ENCODE measurements around the gene KSR1.
"Not testable (repeated sequence)": the region's sequence is repeated elsewhere in the genome, so short reads cannot be mapped to it uniquely, and the experiment has no call there.

- not testable (repeated sequence) for TF ChIP-seq EP300 (IDR thresholded peaks at IDR 0.05; ENCODE audit: borderline replicate concordance in 1 of 2, low read depth in 1 of 2, low read length in 1 of 2); REST (IDR thresholded peaks at IDR 0.05; ENCODE audit: low read depth, low read length); CTCF (IDR thresholded peaks at IDR 0.05); EZH2phosphoT487 (IDR thresholded peaks at IDR 0.05; ENCODE audit: borderline replicate concordance, low read depth); JUND (IDR thresholded peaks at IDR 0.05); POLR2AphosphoS5 (IDR thresholded peaks at IDR 0.05; ENCODE audit: low read depth, low read length); USF2 (IDR thresholded peaks at IDR 0.05; ENCODE audit: borderline replicate concordance, low read depth, low read length); TAF1 (IDR thresholded peaks at IDR 0.05; ENCODE audit: borderline replicate concordance, low read depth, low read length); USF1 (IDR thresholded peaks at IDR 0.05; ENCODE audit: borderline replicate concordance, low read depth); RFX5 (IDR thresholded peaks at IDR 0.05; ENCODE audit: low read length); YY1 (IDR thresholded peaks at IDR 0.05; ENCODE audit: low read depth); TEAD4 (IDR thresholded peaks at IDR 0.05; ENCODE audit: borderline replicate concordance, insufficient read depth); SMC3 (IDR thresholded peaks at IDR 0.05; ENCODE audit: low read depth, low read length)
Observed at GRCh38 chr17:27638415-27638914, 182.2 kb downstream of the KSR1 start.
